ENCODE results near the gene IL4I1.

Gene IL4I1

GRCh38 chr19:49884109-49884508 is 12.6 kb downstream of the IL4I1 start:
- no peak for TF ChIP-seq CTCF (IDR thresholded peaks at IDR 0.05; ENCODE audit: low read depth, low read length, missing control alignments)
- in situ Hi-C loops (cut with HindIII; ENCODE audit: low pct_ligation_motif_present, low sequenced_read_pairs): no loop called here
- no peak overlapping the region for H3K4me3 ChIP-seq (ENCODE audit: low read depth, low read length)
- no peak overlapping the region for H3K27ac ChIP-seq
- H3K27me3 ChIP-seq (replicated peaks): no peaks in the 10 kb centered on the region
- DNase-seq: no peak
- H3K36me3 ChIP-seq (replicated peaks): peaks cover 46% of the 10 kb centered on the region

GRCh38 chr19:49883094-49883493 is 13.6 kb downstream of the IL4I1 start:
- no peak overlapping the region for H3K4me3 ChIP-seq (ENCODE audit: low read depth, low read length)
- H3K27me3 ChIP-seq (replicated peaks): no peaks in the 10 kb centered on the region
- no peak for TF ChIP-seq CTCF (IDR thresholded peaks at IDR 0.05; ENCODE audit: low read depth, low read length, missing control alignments)
- H3K36me3 ChIP-seq (replicated peaks): peaks cover 44% of the 10 kb centered on the region
- no peak overlapping the region for H3K27ac ChIP-seq
- in situ Hi-C loops (cut with HindIII; ENCODE audit: low pct_ligation_motif_present, low sequenced_read_pairs): no loop called here
- no peak for DNase-seq

GRCh38 chr19:49882643-49883042 is 14.0 kb downstream of the IL4I1 start:
- no peak overlapping the region for H3K4me3 ChIP-seq (ENCODE audit: low read depth, low read length)
- in situ Hi-C loops (cut with HindIII; ENCODE audit: low pct_ligation_motif_present, low sequenced_read_pairs): no loop called here
- peaks cover 44% of the 10 kb centered on the region for H3K36me3 ChIP-seq (replicated peaks)
- no peak for DNase-seq
- no peaks in the 10 kb centered on the region for H3K27me3 ChIP-seq (replicated peaks)
- no peak for TF ChIP-seq CTCF (IDR thresholded peaks at IDR 0.05; ENCODE audit: low read depth, low read length, missing control alignments)
- no peak overlapping the region for H3K27ac ChIP-seq

GRCh38 chr19:49881672-49882394 is 14.9 kb downstream of the IL4I1 start:
- in situ Hi-C loops (cut with HindIII; ENCODE audit: low pct_ligation_motif_present, low sequenced_read_pairs): no loop called here
- DNase-seq: no peak
- Histone ChIP-seq H3K36me3 (replicated peaks) (peaks cover 44% of the 10 kb centered on the region), H3K27ac (no peak overlapping the region), H3K27me3 (replicated peaks) (no peaks in the 10 kb centered on the region), H3K4me3 (ENCODE audit: low read depth, low read length) (no peak overlapping the region)
- no peak for TF ChIP-seq CTCF (IDR thresholded peaks at IDR 0.05; ENCODE audit: low read depth, low read length, missing control alignments)

GRCh38 chr19:49881186-49881585 is 15.5 kb downstream of the IL4I1 start:
- Histone ChIP-seq H3K4me3 (ENCODE audit: low read depth, low read length) (no peak overlapping the region), H3K36me3 (replicated peaks) (peaks cover 45% of the 10 kb centered on the region), H3K27me3 (replicated peaks) (no peaks in the 10 kb centered on the region), H3K27ac (no peak overlapping the region)
- no peak for DNase-seq
- TF ChIP-seq CTCF (IDR thresholded peaks at IDR 0.05; ENCODE audit: low read depth, low read length, missing control alignments): no peak
- in situ Hi-C loops (cut with HindIII; ENCODE audit: low pct_ligation_motif_present, low sequenced_read_pairs): no loop called here

Measured in brain microvascular endothelial cell (primary cell).